PC-9 (cell line): ENCODE results near the gene TSPYL4. TPM values are rescaled to one million over a fixed set of nuclear protein-coding genes. Genes with fewer than 3 reads are reported as not detected.

Experiments used
- BruUV-seq: library from RNA; stranded (reverse); fragments of 400-500 nt; replicated peaks from 2 replicates; lab custom pipeline; 2021; lab: Mats Ljungman, UMichigan
- CTCF ChIA-PET: fragments of 300-600 bp; sonication (Branson Sonifier 250); formaldehyde crosslinking; loops from one replicate; lab custom pipeline; 2022; ENCODE audit warnings: antibody characterized with exemption; lab: Charles Lee
- POLR2A ChIA-PET: fragments of 300-600 bp; sonication (Branson Sonifier 250); formaldehyde crosslinking; loops from one replicate; lab custom pipeline; 2022; ENCODE audit warnings: antibody characterized with exemption; ENCODE audit not compliant: unreplicated experiment; lab: Charles Lee
- DNase-seq, 2 experiments: peaks; one replicate each; pipeline versions ENCODE4 v3.0.0 to v3.0.0-alpha.2; 2015 to 2022; ENCODE audit warnings: mixed read lengths in 1 of 2
- H2AFZ ChIP-seq: fragments of 200-600 bp; sonication (generic); 2 replicates; pipeline ENCODE4 v1.8.1; 2017; ENCODE audit warnings: antibody characterized with exemption
- H3F3A ChIP-seq: fragments of 200-600 bp; sonication (generic); 2 replicates; pipeline ENCODE4 v1.8.1; 2017; ENCODE audit warnings: antibody characterized with exemption, mild to moderate bottlenecking, low read depth; ENCODE audit not compliant: insufficient read depth
- H3K27ac ChIP-seq: fragments of 200-600 bp; sonication (generic); 2 replicates; pipeline ENCODE4 v1.6.1; 2016; ENCODE audit warnings: mixed run types
- H3K27me3 ChIP-seq: fragments of 200-600 bp; sonication (generic); 2 replicates; pipeline ENCODE4 v1.6.1; 2016; ENCODE audit warnings: low read depth, mixed run types; ENCODE audit not compliant: insufficient read depth
- H3K36me3 ChIP-seq: fragments of 200-600 bp; sonication (generic); 2 replicates; pipeline ENCODE4 v1.6.1; 2016; ENCODE audit warnings: low read depth, mixed run types
- H3K4me1 ChIP-seq: fragments of 200-600 bp; sonication (generic); replicated peaks from 2 replicates; pipeline ENCODE4 v1.6.1; 2016; ENCODE audit warnings: mixed run types; ENCODE audit not compliant: insufficient read depth
- H3K4me2 ChIP-seq: fragments of 200-600 bp; sonication (generic); 2 replicates; pipeline ENCODE4 v1.6.1; 2017; ENCODE audit warnings: mixed run types
- H3K4me3 ChIP-seq: fragments of 200-600 bp; sonication (generic); 2 replicates; pipeline ENCODE4 v1.6.1; 2016; ENCODE audit warnings: mixed run types
- H3K79me2 ChIP-seq: fragments of 200-600 bp; sonication (generic); 2 replicates; pipeline ENCODE4 v1.6.1; 2017; ENCODE audit warnings: low read depth, mixed run types
- H3K9me2 ChIP-seq: fragments of 200-600 bp; sonication (generic); 2 replicates; pipeline ENCODE4 v1.8.1; 2017; ENCODE audit warnings: mild to moderate bottlenecking; ENCODE audit not compliant: insufficient read depth
- H3K9me3 ChIP-seq: fragments of 200-600 bp; sonication (generic); 2 replicates; pipeline ENCODE4 v1.8.1; 2016; ENCODE audit warnings: low read depth; ENCODE audit not compliant: insufficient read depth
- H4K20me1 ChIP-seq: fragments of 200-600 bp; sonication (generic); 2 replicates; pipeline ENCODE4 v1.8.1; 2017; ENCODE audit not compliant: insufficient read depth
- EZH2 ChIP-seq: fragments of 200-600 bp; sonication (generic); IDR thresholded peaks from 2 replicates; pipeline ENCODE4 v1.8.0; 2017; ENCODE audit warnings: antibody characterized with exemption, low read depth
- intact Hi-C: fragments of 100-400 bp; cut with micrococcal nuclease; formaldehyde crosslinking; loops from one replicate; pipeline ENCODE4 v1.10.0; 2022; ENCODE audit not compliant: unreplicated experiment
- total RNA-seq: library from RNA; stranded (reverse); gene quantifications from 2 replicates; pipeline ENCODE4 v1.2.3, GENCODE V29; 2021
- TF ChIP-seq, protein P1 (sequence below): fragments of 200-600 bp; sonication (generic); conservative IDR thresholded peaks from 2 replicates; pipeline ENCODE4 v1.6.1; 2017; ENCODE audit warnings: mixed run types, antibody characterized with exemption, mild to moderate bottlenecking, moderate library complexity

The TSPYL4 gene
- total RNA-seq, 1 experiment from 2014 or later = 10.9 TPM

DNA sequence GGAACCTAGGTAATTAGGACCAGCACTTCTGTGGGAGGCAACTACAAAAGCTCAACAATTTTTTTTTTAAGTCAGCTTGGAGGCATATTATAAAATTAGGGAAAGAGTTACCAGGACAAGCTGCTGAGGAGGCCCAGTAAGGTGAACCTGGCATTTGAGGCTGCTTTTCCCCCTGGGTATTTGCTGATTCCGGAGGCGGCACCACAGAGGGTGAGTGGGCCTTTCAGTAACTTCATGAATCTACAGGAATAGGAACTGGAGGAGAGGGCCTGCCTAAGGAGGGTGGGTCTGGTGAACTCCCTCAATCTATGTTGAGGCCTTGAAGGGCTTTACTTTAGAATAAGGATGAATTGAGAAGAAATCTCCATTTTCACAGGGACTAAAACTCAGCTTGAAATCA lies 14.6 kb downstream of the TSPYL4 start:
- BruUV-seq = no TSS peak
- no peak for TF ChIP-seq EZH2
- TF ChIP-seq, protein P1, sequence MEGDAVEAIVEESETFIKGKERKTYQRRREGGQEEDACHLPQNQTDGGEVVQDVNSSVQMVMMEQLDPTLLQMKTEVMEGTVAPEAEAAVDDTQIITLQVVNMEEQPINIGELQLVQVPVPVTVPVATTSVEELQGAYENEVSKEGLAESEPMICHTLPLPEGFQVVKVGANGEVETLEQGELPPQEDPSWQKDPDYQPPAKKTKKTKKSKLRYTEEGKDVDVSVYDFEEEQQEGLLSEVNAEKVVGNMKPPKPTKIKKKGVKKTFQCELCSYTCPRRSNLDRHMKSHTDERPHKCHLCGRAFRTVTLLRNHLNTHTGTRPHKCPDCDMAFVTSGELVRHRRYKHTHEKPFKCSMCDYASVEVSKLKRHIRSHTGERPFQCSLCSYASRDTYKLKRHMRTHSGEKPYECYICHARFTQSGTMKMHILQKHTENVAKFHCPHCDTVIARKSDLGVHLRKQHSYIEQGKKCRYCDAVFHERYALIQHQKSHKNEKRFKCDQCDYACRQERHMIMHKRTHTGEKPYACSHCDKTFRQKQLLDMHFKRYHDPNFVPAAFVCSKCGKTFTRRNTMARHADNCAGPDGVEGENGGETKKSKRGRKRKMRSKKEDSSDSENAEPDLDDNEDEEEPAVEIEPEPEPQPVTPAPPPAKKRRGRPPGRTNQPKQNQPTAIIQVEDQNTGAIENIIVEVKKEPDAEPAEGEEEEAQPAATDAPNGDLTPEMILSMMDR = no peak
- Histone ChIP-seq H4K20me1 (no peaks in the 10 kb centered on the region), H3K4me2 (no peak overlapping the region), H3K9me3 (no peaks in the 10 kb centered on the region), H3K36me3 (no peaks in the 10 kb centered on the region), H3K4me3 (no peak overlapping the region), H3F3A (no peaks in the 10 kb centered on the region), H3K9me2 (no peaks in the 10 kb centered on the region), H3K4me1 (peaks cover 3% of the 10 kb centered on the region; the same call in 1 of the 2 replicates), H2AFZ (no peak overlapping the region), H3K27me3 (no peaks in the 10 kb centered on the region), H3K79me2 (no peaks in the 10 kb centered on the region), H3K27ac (no peak overlapping the region)
- ChIA-PET POLR2A (no interaction called here), CTCF (no interaction called here)
- no peak for DNase-seq
- intact Hi-C loops = no loop called here

DNA sequence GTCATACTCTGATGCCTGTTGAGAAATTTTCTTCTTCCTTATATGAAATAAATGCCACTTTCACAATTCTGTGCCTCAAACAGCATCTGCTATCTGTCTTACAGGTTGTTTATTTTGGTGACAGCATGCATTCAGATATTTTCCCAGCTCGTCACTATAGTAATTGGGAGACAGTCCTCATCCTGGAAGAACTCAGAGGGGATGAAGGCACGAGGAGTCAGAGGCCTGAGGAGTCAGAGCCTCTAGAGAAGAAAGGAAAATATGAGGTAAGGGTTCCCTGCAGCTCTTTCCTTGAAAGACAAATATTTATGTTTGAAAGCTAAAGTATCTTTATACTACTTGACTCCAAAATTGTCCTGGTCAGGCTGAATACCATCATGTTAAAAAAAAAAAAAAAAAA lies 15.8 kb downstream of the TSPYL4 start:
- H3K36me3 ChIP-seq = no peaks in the 10 kb centered on the region
- H3F3A ChIP-seq = no peaks in the 10 kb centered on the region
- no peaks in the 10 kb centered on the region for H3K9me2 ChIP-seq
- ChIA-PET CTCF (no interaction called here), POLR2A (no interaction called here)
- no peaks in the 10 kb centered on the region for H3K4me1 ChIP-seq
- H3K4me2 ChIP-seq = no peak overlapping the region
- no peaks in the 10 kb centered on the region for H3K79me2 ChIP-seq
- H3K9me3 ChIP-seq = no peaks in the 10 kb centered on the region
- DNase-seq = no peak
- H4K20me1 ChIP-seq = no peaks in the 10 kb centered on the region
- TF ChIP-seq, protein P1 = no peak
- TF ChIP-seq EZH2 = no peak
- no TSS peak for BruUV-seq
- no peak overlapping the region for H3K4me3 ChIP-seq
- H3K27me3 ChIP-seq = no peaks in the 10 kb centered on the region
- intact Hi-C loops = no loop called here
- H2AFZ ChIP-seq = no peak overlapping the region
- H3K27ac ChIP-seq = no peak overlapping the region

DNA sequence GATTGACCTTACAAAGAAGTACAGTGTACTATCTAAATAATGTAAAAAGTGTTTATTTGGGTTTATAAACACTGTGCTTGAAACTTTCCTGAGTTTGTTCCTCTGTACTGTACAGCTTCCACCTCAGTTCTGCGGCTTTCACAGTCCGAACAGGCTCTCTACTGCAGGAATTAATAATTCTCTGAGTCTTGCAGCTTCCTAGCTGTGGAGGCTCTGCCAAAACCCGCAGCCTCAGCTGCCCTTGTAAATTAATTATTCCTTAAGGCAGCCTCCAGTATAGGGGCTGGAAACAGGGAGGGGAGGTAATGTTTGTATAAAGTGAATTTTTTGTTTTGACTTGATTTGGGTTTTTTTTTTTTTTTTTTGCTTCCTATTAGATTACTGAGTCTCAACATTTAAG lies 19.2 kb downstream of the TSPYL4 start:
- Histone ChIP-seq H4K20me1 (no peaks in the 10 kb centered on the region), H2AFZ (no peak overlapping the region), H3K27me3 (no peaks in the 10 kb centered on the region), H3K9me3 (no peaks in the 10 kb centered on the region), H3K4me2 (no peak overlapping the region), H3K27ac (no peak overlapping the region), H3K9me2 (no peaks in the 10 kb centered on the region), H3K36me3 (no peaks in the 10 kb centered on the region), H3K4me1 (no peaks in the 10 kb centered on the region), H3K79me2 (no peaks in the 10 kb centered on the region), H3K4me3 (no peak overlapping the region), H3F3A (no peaks in the 10 kb centered on the region)
- TF ChIP-seq, protein P1 = no peak
- no peak for TF ChIP-seq EZH2
- no peak for DNase-seq
- intact Hi-C loops = no loop called here
- ChIA-PET CTCF (no interaction called here), POLR2A (no interaction called here)
- no TSS peak for BruUV-seq
